Progenitor cell of endocrine pancreas (in vitro differentiated cells): Measurements from ENCODE around the gene PPP1R37. TPM values are rescaled to one million over a fixed set of nuclear protein-coding genes. Genes with fewer than 3 reads are reported as not detected.

Experiments
- DNase-seq: peaks from one replicate; pipeline ENCODE4 v3.0.0; 2021; ENCODE audit warnings: low spot score; ENCODE audit not compliant: unreplicated experiment
- H3K27ac Mint-ChIP-seq: 2 replicates; pipeline ENCODE4 v1.8.0; 2021; ENCODE audit warnings: mild to moderate bottlenecking, moderate library complexity, mixed read lengths
- H3K27me3 Mint-ChIP-seq: 2 replicates; pipeline ENCODE4 v1.8.0; 2021; ENCODE audit warnings: mixed read lengths
- H3K36me3 Mint-ChIP-seq: 2 replicates; pipeline ENCODE4 v1.8.0; 2022; ENCODE audit warnings: mixed read lengths; ENCODE audit not compliant: insufficient read depth
- H3K4me1 Mint-ChIP-seq: 2 replicates; pipeline ENCODE4 v1.8.0; 2021; ENCODE audit warnings: low read depth, mixed read lengths
- H3K4me3 Mint-ChIP-seq: 2 replicates; pipeline ENCODE4 v1.8.0; 2021; ENCODE audit warnings: low read depth, mild to moderate bottlenecking, moderate library complexity, mixed read lengths
- H3K9me3 Mint-ChIP-seq: 2 replicates; pipeline ENCODE4 v1.8.0; 2021; ENCODE audit warnings: low read depth, mixed read lengths
- CTCF ChIP-seq: fragments of 200-600 bp; sonication (generic); IDR thresholded peaks from one replicate; pipeline ENCODE4 v1.5.0; 2021; ENCODE audit warnings: antibody characterized with exemption, mild to moderate bottlenecking; ENCODE audit not compliant: unreplicated experiment
- total RNA-seq: library from RNA; stranded (reverse); gene quantifications from 2 replicates; pipeline ENCODE4 v1.2.1, GENCODE V29; 2021

The PPP1R37 gene
- total RNA-seq, 1 donor from 2014 or later: 45.8 TPM

GRCh38 chr19:45071545-45071938 is 21.4 kb upstream of the PPP1R37 start:
- no peak for TF ChIP-seq CTCF
- Mint-ChIP-seq H3K27me3 (peaks cover 10% of the 10 kb centered on the region), H3K9me3 (no peaks in the 10 kb centered on the region)

DNA sequence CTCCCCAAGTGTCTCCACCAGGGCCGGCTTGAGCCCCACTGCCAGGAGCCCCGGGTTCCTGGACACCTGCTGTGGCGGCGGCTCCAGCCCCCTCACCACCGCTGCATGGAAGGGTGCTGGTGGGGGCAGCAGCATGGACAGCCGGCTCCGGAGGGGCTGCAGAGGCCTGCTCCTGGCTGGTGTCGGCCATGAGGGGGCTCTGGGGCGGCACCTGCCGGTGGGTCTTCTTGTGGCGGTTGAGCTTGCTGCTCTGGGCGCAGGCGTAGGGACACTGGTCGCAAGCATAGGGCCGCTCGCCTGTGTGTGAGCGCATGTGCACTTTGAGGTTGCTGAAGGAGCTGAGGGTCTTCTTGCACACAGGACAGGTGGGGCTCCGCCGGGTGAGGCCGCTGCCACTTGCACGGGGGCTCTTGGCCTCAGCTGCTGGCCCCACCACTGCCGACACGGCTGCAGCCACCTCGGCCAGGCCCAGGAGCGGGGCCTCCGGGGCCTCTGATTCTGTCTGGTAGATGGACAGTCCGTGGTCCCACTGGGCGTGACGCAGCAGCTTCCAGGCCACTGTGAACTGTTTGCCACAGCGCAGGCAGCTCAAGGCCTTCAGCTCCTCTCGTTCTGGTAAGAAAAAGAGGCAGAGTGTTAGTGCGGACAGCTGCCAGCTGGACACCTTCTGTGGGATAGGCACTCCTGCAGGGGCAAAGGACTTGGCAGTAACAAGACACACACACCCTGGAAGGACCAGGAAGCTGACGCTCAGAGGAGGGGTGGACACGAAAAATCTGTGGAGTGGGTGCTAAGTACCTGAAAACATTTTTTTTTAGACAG is 20.8 kb upstream of the PPP1R37 start:
- Mint-ChIP-seq H3K36me3 (peaks cover 7% of the 10 kb centered on the region), H3K27ac (no peak overlapping the region)

More at GRCh38 chr19:45071545-45071938, 21.4 kb upstream of the PPP1R37 start:
- H3K4me1 Mint-ChIP-seq: peaks cover 3% of the 10 kb centered on the region
- DNase-seq: no peak
- H3K27ac Mint-ChIP-seq: no peak overlapping the region
- H3K4me3 Mint-ChIP-seq: no peak overlapping the region
- H3K36me3 Mint-ChIP-seq: peaks cover 7% of the 10 kb centered on the region

DNA sequence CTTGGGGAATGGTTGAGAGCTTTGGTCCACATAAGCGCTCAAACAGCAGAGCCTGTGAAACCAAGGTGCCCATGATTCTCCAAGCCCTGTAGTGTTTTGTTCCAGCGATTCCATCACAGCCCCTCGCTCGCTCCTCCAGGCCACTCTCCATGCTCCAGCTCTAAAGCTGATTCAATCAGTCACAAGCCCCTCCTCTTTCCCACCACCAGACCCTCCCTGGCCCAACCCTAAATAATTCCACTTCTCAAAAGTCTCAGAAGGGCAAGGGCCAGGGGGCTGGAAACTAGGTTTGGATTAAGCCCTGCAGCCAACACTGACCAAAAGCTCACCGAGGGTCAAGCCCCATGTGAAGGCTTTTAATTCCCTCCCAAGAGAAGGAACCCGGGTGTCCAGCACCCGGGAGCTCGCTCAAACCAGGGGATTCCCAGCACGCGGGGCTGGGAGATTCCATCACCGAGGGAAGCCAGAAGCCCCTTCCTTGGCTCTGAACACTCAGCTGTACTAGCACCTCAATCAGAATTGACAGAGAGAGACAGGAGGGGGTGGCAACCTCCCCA is 18.2 kb upstream of the PPP1R37 start:
- TF ChIP-seq CTCF: no peak
- H3K36me3 Mint-ChIP-seq: peaks cover 2% of the 10 kb centered on the region
- H3K27me3 Mint-ChIP-seq: peaks cover 22% of the 10 kb centered on the region
- DNase-seq: no peak
- no peaks in the 10 kb centered on the region for H3K9me3 Mint-ChIP-seq
- H3K27ac Mint-ChIP-seq: no peak overlapping the region
- H3K4me3 Mint-ChIP-seq: peak overlapping the region; percentile 29
- peaks cover 11% of the 10 kb centered on the region for H3K4me1 Mint-ChIP-seq

More for the DNA sequence above, 20.8 kb upstream of the PPP1R37 start:
- no peak for DNase-seq
- Mint-ChIP-seq H3K27me3 (peaks cover 16% of the 10 kb centered on the region), H3K4me1 (peaks cover 7% of the 10 kb centered on the region), H3K9me3 (no peaks in the 10 kb centered on the region), H3K4me3 (no peak overlapping the region)
- TF ChIP-seq CTCF: no peak

- Mint-ChIP-seq H3K27me3 (peaks cover 22% of the 10 kb centered on the region), H3K9me3 (no peaks in the 10 kb centered on the region), H3K27ac (no peak overlapping the region), H3K4me1 (peaks cover 18% of the 10 kb centered on the region), H3K36me3 (peaks cover 2% of the 10 kb centered on the region), H3K4me3 (peak overlapping the region; percentile 56)
- TF ChIP-seq CTCF: no peak
- DNase-seq: no peak
Observed at GRCh38 chr19:45075301-45076028, 17.5 kb upstream of the PPP1R37 start.
